ENCODE measurements around the gene CNN3.

Gene CNN3

GRCh38 chr1:94858276-94858675, 68.6 kb downstream of the CNN3 start:
- H3K27me3 ChIP-seq (replicated peaks; ENCODE audit: control insufficient read depth, insufficient read depth, low read length), result no peaks in the 10 kb centered on the region; the same call in 1 of the 2 replicates
- H3K4me3 ChIP-seq (replicated peaks; ENCODE audit: low read depth, low read length), result no peak overlapping the region
- TF ChIP-seq CTCF (IDR thresholded peaks at IDR 0.05; ENCODE audit: insufficient read depth, low read length, poor library complexity, severe bottlenecking), result no peak
- no peak for DNase-seq (ENCODE audit: extremely low read depth, insufficient read length)
- H3K36me3 ChIP-seq (ENCODE audit: control insufficient read depth, insufficient read depth, low read length), result no peaks in the 10 kb centered on the region

GRCh38 chr1:94856868-94857267, 70.0 kb downstream of the CNN3 start:
- TF ChIP-seq CTCF (IDR thresholded peaks at IDR 0.05; ENCODE audit: insufficient read depth, low read length, poor library complexity, severe bottlenecking), result no peak
- Histone ChIP-seq H3K4me3 (replicated peaks; ENCODE audit: low read depth, low read length) (no peak overlapping the region), H3K27me3 (replicated peaks; ENCODE audit: control insufficient read depth, insufficient read depth, low read length) (no peaks in the 10 kb centered on the region), H3K36me3 (ENCODE audit: control insufficient read depth, insufficient read depth, low read length) (no peaks in the 10 kb centered on the region)
- no peak for DNase-seq (ENCODE audit: extremely low read depth, insufficient read length)

- Histone ChIP-seq H3K4me3 (replicated peaks; ENCODE audit: low read depth, low read length) (no peak overlapping the region), H3K36me3 (ENCODE audit: control insufficient read depth, insufficient read depth, low read length) (no peaks in the 10 kb centered on the region), H3K27me3 (replicated peaks; ENCODE audit: control insufficient read depth, insufficient read depth, low read length) (no peaks in the 10 kb centered on the region)
- no peak for TF ChIP-seq CTCF (IDR thresholded peaks at IDR 0.05; ENCODE audit: insufficient read depth, low read length, poor library complexity, severe bottlenecking)
- DNase-seq (ENCODE audit: extremely low read depth, insufficient read length), result no peak
Measured at GRCh38 chr1:94856004-94856403, 70.9 kb downstream of the CNN3 start.

- no peaks in the 10 kb centered on the region for H3K27me3 ChIP-seq (replicated peaks; ENCODE audit: control insufficient read depth, insufficient read depth, low read length)
- no peak for TF ChIP-seq CTCF (IDR thresholded peaks at IDR 0.05; ENCODE audit: insufficient read depth, low read length, poor library complexity, severe bottlenecking)
- H3K36me3 ChIP-seq (ENCODE audit: control insufficient read depth, insufficient read depth, low read length), result no peaks in the 10 kb centered on the region
- no peak overlapping the region for H3K4me3 ChIP-seq (replicated peaks; ENCODE audit: low read depth, low read length)
- DNase-seq (ENCODE audit: extremely low read depth, insufficient read length), result no peak
Measured at GRCh38 chr1:94855307-94855700, 71.6 kb downstream of the CNN3 start.

- peak; percentile 88 for TF ChIP-seq CTCF (IDR thresholded peaks at IDR 0.05; ENCODE audit: insufficient read depth, low read length, poor library complexity, severe bottlenecking)
- H3K27me3 ChIP-seq (replicated peaks; ENCODE audit: control insufficient read depth, insufficient read depth, low read length), result no peaks in the 10 kb centered on the region
- DNase-seq (ENCODE audit: extremely low read depth, insufficient read length), result peak; percentile 56
- no peaks in the 10 kb centered on the region for H3K36me3 ChIP-seq (ENCODE audit: control insufficient read depth, insufficient read depth, low read length)
- H3K4me3 ChIP-seq (replicated peaks; ENCODE audit: low read depth, low read length), result peak overlapping the region; percentile 52
Measured at GRCh38 chr1:94854458-94855306, 72.2 kb downstream of the CNN3 start.
